ENCODE data around the gene GSTK1.

DNA sequence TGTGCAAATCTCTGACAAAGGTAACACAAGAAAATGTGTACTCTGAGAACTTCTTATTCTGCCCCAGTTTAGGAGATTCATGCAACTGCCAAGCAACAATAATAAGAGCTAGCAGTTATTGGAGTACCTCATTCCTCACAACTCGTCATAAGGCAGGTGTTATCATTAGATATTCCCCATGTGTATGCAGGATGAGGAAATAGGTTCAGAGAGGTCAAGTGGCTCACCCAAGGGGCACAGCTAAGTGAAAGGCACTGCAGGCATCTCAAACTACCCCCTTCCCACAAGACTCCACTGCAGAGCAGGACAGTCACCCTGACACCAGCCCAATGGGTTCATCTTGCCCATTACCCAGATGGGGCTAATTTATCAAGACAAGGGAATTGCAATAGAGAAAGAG lies 1.3 kb upstream of the GSTK1 start:
- TF ChIP-seq POLR2AphosphoS5 (IDR thresholded peaks at IDR 0.05) (no peak), POLR2A (IDR thresholded peaks at IDR 0.05) (no peak), EP300 (IDR thresholded peaks at IDR 0.05) (no peak)
- TF ChIP-seq, protein P1, sequence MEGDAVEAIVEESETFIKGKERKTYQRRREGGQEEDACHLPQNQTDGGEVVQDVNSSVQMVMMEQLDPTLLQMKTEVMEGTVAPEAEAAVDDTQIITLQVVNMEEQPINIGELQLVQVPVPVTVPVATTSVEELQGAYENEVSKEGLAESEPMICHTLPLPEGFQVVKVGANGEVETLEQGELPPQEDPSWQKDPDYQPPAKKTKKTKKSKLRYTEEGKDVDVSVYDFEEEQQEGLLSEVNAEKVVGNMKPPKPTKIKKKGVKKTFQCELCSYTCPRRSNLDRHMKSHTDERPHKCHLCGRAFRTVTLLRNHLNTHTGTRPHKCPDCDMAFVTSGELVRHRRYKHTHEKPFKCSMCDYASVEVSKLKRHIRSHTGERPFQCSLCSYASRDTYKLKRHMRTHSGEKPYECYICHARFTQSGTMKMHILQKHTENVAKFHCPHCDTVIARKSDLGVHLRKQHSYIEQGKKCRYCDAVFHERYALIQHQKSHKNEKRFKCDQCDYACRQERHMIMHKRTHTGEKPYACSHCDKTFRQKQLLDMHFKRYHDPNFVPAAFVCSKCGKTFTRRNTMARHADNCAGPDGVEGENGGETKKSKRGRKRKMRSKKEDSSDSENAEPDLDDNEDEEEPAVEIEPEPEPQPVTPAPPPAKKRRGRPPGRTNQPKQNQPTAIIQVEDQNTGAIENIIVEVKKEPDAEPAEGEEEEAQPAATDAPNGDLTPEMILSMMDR (IDR thresholded peaks at IDR 0.05), result no peak
